ENCODE results near the gene MUC21. TPM values are rescaled to one million over a fixed set of nuclear protein-coding genes. Genes with fewer than 3 reads are reported as not detected.
"Not testable (repeated sequence)": the region's sequence is repeated elsewhere in the genome, so short reads cannot be mapped to it uniquely, and the experiment has no call there.

MUC21 gene
- total RNA-seq, 1 experiment from 2014 or later: not detected

GRCh38 chr6:30966154-30966553 lies 17.4 kb upstream of the MUC21 start:
- ChIA-PET POLR2A (interaction anchor here (1.0 kb wide), 1 partner anchor 16 kb away, joined by 4 read pairs; no protein-coding TSS in a partner anchor), CTCF (interaction anchor here (0.6 kb wide), 1 partner anchor 137 kb away, joined by 3 read pairs; no protein-coding TSS in a partner anchor)
- H3K36me3 Mint-ChIP-seq (ENCODE audit: insufficient read depth, unreplicated experiment): peaks cover 7% of the 10 kb centered on the region
- H3K4me3 Mint-ChIP-seq (ENCODE audit: unreplicated experiment): no peak overlapping the region
- H3K27me3 Mint-ChIP-seq (ENCODE audit: insufficient read depth, unreplicated experiment): no peaks in the 10 kb centered on the region
- no peak for TF ChIP-seq CTCF (IDR thresholded peaks at IDR 0.05; ENCODE audit: unreplicated experiment)
- BruUV-seq (replicated peaks): no TSS peak
- H3K4me1 Mint-ChIP-seq (ENCODE audit: insufficient read depth, unreplicated experiment): peaks cover 17% of the 10 kb centered on the region
- H3K9me3 Mint-ChIP-seq (ENCODE audit: unreplicated experiment): no peaks in the 10 kb centered on the region
- intact Hi-C loops (cut with micrococcal nuclease): no loop called here
- peak overlapping the region; percentile 26 for H3K27ac Mint-ChIP-seq (ENCODE audit: low read depth, unreplicated experiment)
- no peak for DNase-seq (ENCODE audit: unreplicated experiment)

GRCh38 chr6:30969171-30969570 lies 14.3 kb upstream of the MUC21 start:
- CTCF ChIA-PET: not testable (repeated sequence)

GRCh38 chr6:30970946-30971345 lies 12.6 kb upstream of the MUC21 start:
- Mint-ChIP-seq H3K27me3 (ENCODE audit: insufficient read depth, unreplicated experiment) (no peaks in the 10 kb centered on the region), H3K9me3 (ENCODE audit: unreplicated experiment) (no peaks in the 10 kb centered on the region), H3K36me3 (ENCODE audit: insufficient read depth, unreplicated experiment) (no peaks in the 10 kb centered on the region), H3K27ac (ENCODE audit: low read depth, unreplicated experiment) (no peak overlapping the region), H3K4me3 (ENCODE audit: unreplicated experiment) (no peak overlapping the region), H3K4me1 (ENCODE audit: insufficient read depth, unreplicated experiment) (no peaks in the 10 kb centered on the region)
- DNase-seq (ENCODE audit: unreplicated experiment): no peak
- ChIA-PET POLR2A (no interaction called here), CTCF (interaction anchor here (0.6 to 0.9 kb wide), 2 partner anchors 67 to 1185 kb away, joined by 3 read pairs; no protein-coding TSS in a partner anchor)
- intact Hi-C loops (cut with micrococcal nuclease): no loop called here
- TF ChIP-seq CTCF (IDR thresholded peaks at IDR 0.05; ENCODE audit: unreplicated experiment): no peak
- no TSS peak for BruUV-seq (replicated peaks)

More at GRCh38 chr6:30969171-30969570, 14.3 kb upstream of the MUC21 start:
- H3K4me1 Mint-ChIP-seq (ENCODE audit: insufficient read depth, unreplicated experiment); intact Hi-C loops (cut with micrococcal nuclease); H3K4me3 Mint-ChIP-seq (ENCODE audit: unreplicated experiment); DNase-seq (ENCODE audit: unreplicated experiment); H3K36me3 Mint-ChIP-seq (ENCODE audit: insufficient read depth, unreplicated experiment); BruUV-seq (replicated peaks); H3K9me3 Mint-ChIP-seq (ENCODE audit: unreplicated experiment); H3K27me3 Mint-ChIP-seq (ENCODE audit: insufficient read depth, unreplicated experiment); H3K27ac Mint-ChIP-seq (ENCODE audit: low read depth, unreplicated experiment): not testable (repeated sequence)
- POLR2A ChIA-PET: interaction anchor here (0.8 kb wide), 1 partner anchor 13 kb away, joined by 3 read pairs; no protein-coding TSS in a partner anchor

- CTCF ChIA-PET: no interaction called here
- no peak for DNase-seq (ENCODE audit: unreplicated experiment)
- no peak overlapping the region for H3K27ac Mint-ChIP-seq (ENCODE audit: low read depth, unreplicated experiment)
These were observed 10.7 kb upstream of the MUC21 start for GRCh38 chr6:30972816-30973215.

More at GRCh38 chr6:30972816-30973215, 10.7 kb upstream of the MUC21 start:
- intact Hi-C loops (cut with micrococcal nuclease): no loop called here
- no TSS peak for BruUV-seq (replicated peaks)
- no peak overlapping the region for H3K4me3 Mint-ChIP-seq (ENCODE audit: unreplicated experiment)
- H3K4me1 Mint-ChIP-seq (ENCODE audit: insufficient read depth, unreplicated experiment): peaks cover under 1% of the 10 kb centered on the region
- no peaks in the 10 kb centered on the region for H3K27me3 Mint-ChIP-seq (ENCODE audit: insufficient read depth, unreplicated experiment)
- POLR2A ChIA-PET: interaction anchor here (0.8 to 1.6 kb wide), 4 partner anchors 9 to 89 kb away, joined by 3 to 4 read pairs (median 4); no protein-coding TSS in a partner anchor
- H3K36me3 Mint-ChIP-seq (ENCODE audit: insufficient read depth, unreplicated experiment): no peaks in the 10 kb centered on the region
- no peak for TF ChIP-seq CTCF (IDR thresholded peaks at IDR 0.05; ENCODE audit: unreplicated experiment)
- no peaks in the 10 kb centered on the region for H3K9me3 Mint-ChIP-seq (ENCODE audit: unreplicated experiment)

Measured in MCF 10A (cell line).